Muscle of leg (tissue), 11 donors: ENCODE results near the gene CPXM2. TPM values are rescaled to one million over a fixed set of nuclear protein-coding genes. Genes with fewer than 3 reads are reported as not detected.

Experiments
- DNase-seq: peaks from one replicate; pipeline ENCODE4 v3.0.0; 2013
- H3K27ac ChIP-seq: one replicate; pipeline ENCODE4 v1.5.1; 2013; ENCODE audit warnings: mild to moderate bottlenecking, low read length, control low read depth
- H3K27me3 ChIP-seq: one replicate; pipeline ENCODE4 v1.6.1; 2013; ENCODE audit warnings: low read length; ENCODE audit not compliant: control insufficient read depth, insufficient read depth
- H3K36me3 ChIP-seq: one replicate; pipeline ENCODE4 v1.6.1; 2013; ENCODE audit warnings: low read length; ENCODE audit not compliant: control insufficient read depth, insufficient read depth
- H3K4me1 ChIP-seq: one replicate; pipeline ENCODE4 v1.6.1; 2013; ENCODE audit warnings: low read length; ENCODE audit not compliant: control insufficient read depth, insufficient read depth
- H3K4me3 ChIP-seq: one replicate; pipeline ENCODE4 v1.5.1; 2013; ENCODE audit warnings: low read length, control low read depth
- H3K9me3 ChIP-seq: replicated peaks from 2 replicates; pipeline ENCODE4 v1.6.1; 2013; ENCODE audit warnings: low read depth, low read length; ENCODE audit not compliant: control insufficient read depth
- WGBS: methylation state at CpG from one replicate; pipeline ENCODE4 v1.1.5; 2013; ENCODE audit warnings: missing lambda C conversion rate; ENCODE audit not compliant: insufficient coverage; 5-methylcytosine and 5-hydroxymethylcytosine counted together
- polyA plus RNA-seq, 8 donors: library from polyadenylated mRNA; unstranded; fragments of 120-200 nt; gene quantifications; one replicate each; pipeline versions ENCODE4 v1.2.1 to v1.2.3, GENCODE V29; 2013; ENCODE audit warnings: inconsistent platforms in 1 of 8, low replicate concordance in 1 of 8; ENCODE audit not compliant: insufficient read length in 8 of 8, insufficient read depth in 1 of 8
- total RNA-seq: library from RNA; stranded (reverse); fragments of 120-200 nt; gene quantifications from one replicate; pipeline ENCODE4 v1.2.4, GENCODE V29; 2013

Gene CPXM2
- total and polyA plus RNA-seq, 9 donors = 0.24 to 12.3 (median 3.3) TPM

- H3K27me3 ChIP-seq = peaks cover 8% of the 10 kb centered on the region
- H3K4me3 ChIP-seq = no peak overlapping the region
- WGBS = 13% methylated on average over 1 of the region's 5 CpGs
- H3K9me3 ChIP-seq = no peaks in the 10 kb centered on the region
- H3K4me1 ChIP-seq = no peaks in the 10 kb centered on the region
- H3K36me3 ChIP-seq = no peaks in the 10 kb centered on the region
- no peak for DNase-seq
- H3K27ac ChIP-seq = no peak overlapping the region
Measured at GRCh38 chr10:123807444-123808035, 84.1 kb downstream of the CPXM2 start.

- H3K27ac ChIP-seq = no peak overlapping the region
- no CpG with 5 or more reads among the region's 3 CpGs for WGBS
- H3K9me3 ChIP-seq = no peaks in the 10 kb centered on the region
- DNase-seq = no peak
- H3K36me3 ChIP-seq = no peaks in the 10 kb centered on the region
- H3K4me3 ChIP-seq = no peak overlapping the region
- peaks cover 15% of the 10 kb centered on the region for H3K27me3 ChIP-seq
- no peaks in the 10 kb centered on the region for H3K4me1 ChIP-seq
Measured at GRCh38 chr10:123804716-123805115, 86.9 kb downstream of the CPXM2 start.

GRCh38 chr10:123800821-123801220, 90.8 kb downstream of the CPXM2 start:
- H3K9me3 ChIP-seq = no peaks in the 10 kb centered on the region
- WGBS = 78% methylated on average over 6 of the region's 7 CpGs
- DNase-seq = no peak
- peaks cover 11% of the 10 kb centered on the region for H3K27me3 ChIP-seq
- H3K36me3 ChIP-seq = no peaks in the 10 kb centered on the region
- H3K27ac ChIP-seq = no peak overlapping the region
- no peaks in the 10 kb centered on the region for H3K4me1 ChIP-seq
- no peak overlapping the region for H3K4me3 ChIP-seq

DNA sequence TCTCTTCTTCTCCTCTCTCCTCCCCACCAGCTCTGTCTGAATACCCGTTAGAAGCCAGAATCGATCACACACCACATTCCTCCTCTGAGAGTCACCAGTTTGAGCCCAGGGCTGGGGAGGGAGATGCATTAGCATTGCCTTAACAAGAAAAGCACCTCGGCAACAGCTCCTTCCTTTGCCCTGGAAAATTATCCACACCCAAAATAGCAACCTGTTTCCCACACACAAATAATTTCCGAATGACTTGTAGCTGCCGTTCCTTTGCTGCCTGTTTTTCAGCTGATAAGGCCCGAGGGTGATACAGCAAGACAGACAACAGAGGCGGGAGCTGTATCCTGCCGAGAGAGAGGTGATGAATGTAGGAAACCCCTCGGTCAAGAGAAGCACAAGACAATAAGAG, 91.3 kb downstream of the CPXM2 start:
- WGBS = 20% methylated on average over 4 of the region's 9 CpGs
- peak; percentile 80 for DNase-seq
- H3K36me3 ChIP-seq = no peaks in the 10 kb centered on the region
- no peak overlapping the region for H3K27ac ChIP-seq
- H3K9me3 ChIP-seq = no peaks in the 10 kb centered on the region
- H3K27me3 ChIP-seq = peaks cover 11% of the 10 kb centered on the region
- no peak overlapping the region for H3K4me3 ChIP-seq
- H3K4me1 ChIP-seq = no peaks in the 10 kb centered on the region

GRCh38 chr10:123798856-123799255, 92.8 kb downstream of the CPXM2 start:
- DNase-seq = no peak
- H3K27me3 ChIP-seq = peaks cover 11% of the 10 kb centered on the region
- H3K4me3 ChIP-seq = no peak overlapping the region
- H3K36me3 ChIP-seq = no peaks in the 10 kb centered on the region
- no peaks in the 10 kb centered on the region for H3K9me3 ChIP-seq
- H3K27ac ChIP-seq = no peak overlapping the region
- no peaks in the 10 kb centered on the region for H3K4me1 ChIP-seq
- no CpG with 5 or more reads among the region's 1 CpG for WGBS

DNA sequence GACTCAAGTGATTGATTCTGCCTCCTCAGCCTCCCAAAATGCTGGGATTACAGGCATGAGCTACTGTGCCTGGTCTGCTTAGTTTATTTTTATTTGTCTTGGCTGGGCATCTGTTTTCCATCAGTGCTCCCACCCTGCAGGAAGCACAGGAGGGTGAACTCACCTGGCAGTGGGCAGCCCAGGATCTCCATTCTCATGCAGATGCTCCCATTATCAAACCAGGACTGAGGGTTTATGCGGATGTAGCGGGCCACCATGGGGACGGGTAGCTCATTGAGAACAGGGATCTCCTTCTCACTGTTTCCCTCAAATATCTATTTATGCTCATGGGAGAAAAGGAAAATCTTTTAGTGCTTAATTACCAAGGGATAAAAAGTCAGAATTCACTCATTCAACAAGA, 93.8 kb downstream of the CPXM2 start:
- WGBS = no CpG with 5 or more reads among the region's 3 CpGs
- H3K4me1 ChIP-seq = no peaks in the 10 kb centered on the region
- DNase-seq = no peak
- peaks cover 7% of the 10 kb centered on the region for H3K27me3 ChIP-seq
- no peak overlapping the region for H3K27ac ChIP-seq
- H3K36me3 ChIP-seq = no peaks in the 10 kb centered on the region
- no peaks in the 10 kb centered on the region for H3K9me3 ChIP-seq
- no peak overlapping the region for H3K4me3 ChIP-seq

DNA sequence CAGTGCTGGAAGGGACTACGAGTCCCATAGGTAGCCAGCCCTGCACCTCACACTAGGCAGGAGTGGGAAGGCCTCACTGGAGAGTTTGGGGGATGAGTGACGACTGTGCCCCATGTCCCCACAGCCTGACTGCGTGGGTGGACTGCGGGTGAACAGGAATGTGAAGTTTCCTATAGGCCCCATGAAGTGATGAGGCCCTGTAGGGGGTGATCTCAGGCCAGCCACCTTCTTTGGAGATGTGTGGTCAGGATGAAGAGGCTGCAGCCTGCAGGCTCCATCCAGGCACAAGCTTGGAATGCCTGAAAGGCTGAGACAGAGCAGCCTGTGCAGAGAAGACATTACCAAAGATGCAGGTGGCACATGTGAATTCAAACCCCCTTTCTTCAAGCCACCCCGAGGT, 94.9 kb downstream of the CPXM2 start:
- WGBS = 78% methylated on average over 4 of the region's 5 CpGs
- H3K27me3 ChIP-seq = peaks cover 7% of the 10 kb centered on the region
- no peak for DNase-seq
- no peaks in the 10 kb centered on the region for H3K4me1 ChIP-seq
- no peak overlapping the region for H3K27ac ChIP-seq
- no peaks in the 10 kb centered on the region for H3K9me3 ChIP-seq
- H3K4me3 ChIP-seq = no peak overlapping the region
- no peaks in the 10 kb centered on the region for H3K36me3 ChIP-seq

- Histone ChIP-seq H3K4me1 (no peaks in the 10 kb centered on the region), H3K9me3 (no peaks in the 10 kb centered on the region), H3K4me3 (no peak overlapping the region), H3K27me3 (peaks cover 7% of the 10 kb centered on the region), H3K27ac (no peak overlapping the region), H3K36me3 (no peaks in the 10 kb centered on the region)
- 93% methylated on average over 6 of the region's 11 CpGs for WGBS
- DNase-seq = no peak
Measured at GRCh38 chr10:123795846-123796590, 95.6 kb downstream of the CPXM2 start.

- WGBS = no CpG with 5 or more reads among the region's 10 CpGs
Measured at GRCh38 chr10:123795196-123795780, 96.3 kb downstream of the CPXM2 start.

DNA sequence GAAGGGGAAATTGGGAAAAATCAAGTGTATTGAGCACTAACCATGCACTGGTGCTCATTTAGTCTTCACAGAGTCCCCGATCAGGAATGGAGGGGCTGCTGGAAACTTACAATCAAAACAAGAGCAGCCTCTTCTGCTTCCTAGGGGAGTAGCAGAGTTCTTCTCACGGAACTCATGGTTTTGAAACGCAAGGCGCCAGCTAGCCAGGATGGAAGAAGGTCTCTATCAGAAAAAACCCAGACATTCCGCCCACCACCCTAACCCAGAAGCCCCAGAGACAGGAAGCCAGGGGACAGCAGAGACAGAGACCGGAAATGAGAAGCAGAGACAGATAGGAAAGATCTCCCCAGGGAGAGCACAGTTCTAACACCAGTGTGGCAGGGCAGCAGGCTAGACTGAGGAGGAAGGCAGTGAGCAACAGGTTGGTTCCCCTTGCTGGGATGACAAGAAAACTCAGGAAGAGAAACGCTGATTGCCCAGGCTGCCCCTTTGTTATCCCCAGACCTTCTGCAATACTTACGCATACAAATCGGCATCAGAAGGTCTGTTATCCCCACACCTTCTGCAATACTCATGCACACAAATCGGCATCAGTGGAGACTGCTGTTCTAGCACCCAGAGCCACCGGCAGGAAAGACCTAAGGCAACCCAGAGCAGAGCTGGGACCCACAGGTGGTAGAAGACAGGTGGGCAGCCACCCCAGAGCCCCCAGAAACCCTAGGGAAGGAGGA, 99.2 kb downstream of the CPXM2 start:
- Histone ChIP-seq H3K27ac (no peak overlapping the region), H3K4me3 (no peak overlapping the region), H3K4me1 (no peaks in the 10 kb centered on the region), H3K36me3 (no peaks in the 10 kb centered on the region), H3K9me3 (no peaks in the 10 kb centered on the region), H3K27me3 (peaks cover 3% of the 10 kb centered on the region)
- no peak for DNase-seq
- WGBS = 90% methylated on average over 3 of the region's 11 CpGs

More at GRCh38 chr10:123795196-123795780, 96.3 kb downstream of the CPXM2 start:
- Histone ChIP-seq H3K9me3 (no peaks in the 10 kb centered on the region), H3K4me3 (no peak overlapping the region), H3K27me3 (peaks cover 5% of the 10 kb centered on the region), H3K27ac (no peak overlapping the region), H3K36me3 (no peaks in the 10 kb centered on the region), H3K4me1 (no peaks in the 10 kb centered on the region)
- DNase-seq = no peak
